ENCODE results near the gene PCED1B.

GRCh38 chr12:47164724-47165439 is 85.5 kb downstream of the PCED1B start:
- TF ChIP-seq CTCF (IDR thresholded peaks at IDR 0.05; ENCODE audit: low read depth, low read length): no peak
- no peak for TF ChIP-seq POLR2A (IDR thresholded peaks at IDR 0.05; ENCODE audit: extremely low read depth, insufficient read length)
- TF ChIP-seq, protein P1, sequence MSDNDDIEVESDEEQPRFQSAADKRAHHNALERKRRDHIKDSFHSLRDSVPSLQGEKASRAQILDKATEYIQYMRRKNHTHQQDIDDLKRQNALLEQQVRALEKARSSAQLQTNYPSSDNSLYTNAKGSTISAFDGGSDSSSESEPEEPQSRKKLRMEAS (IDR thresholded peaks at IDR 0.05; ENCODE audit: low read depth, low read length): no peak
- TF ChIP-seq MYC (IDR thresholded peaks at IDR 0.05; ENCODE audit: low read depth, low read length): no peak
